Smooth muscle cell (in vitro differentiated cells): ENCODE data around the gene CASTOR2. TPM values are rescaled to one million over a fixed set of nuclear protein-coding genes. Genes with fewer than 3 reads are reported as not detected.

Source experiments
- DNase-seq: peaks from one replicate; lab custom pipeline; 2025; ENCODE audit not compliant: unreplicated experiment; lab: John Stamatoyannopoulos, UW
- H2AFZ ChIP-seq: fragments of 200-600 bp; sonication (generic); 2 replicates; pipeline ENCODE4 v1.6.0; 2016; ENCODE audit warnings: antibody characterized with exemption, low read depth, mild to moderate bottlenecking
- H3F3A ChIP-seq: fragments of 200-600 bp; sonication (generic); 2 replicates; pipeline ENCODE4 v1.6.0; 2017; ENCODE audit warnings: antibody characterized with exemption, low read depth
- H3K27ac ChIP-seq: fragments of 200-600 bp; sonication (generic); 2 replicates; pipeline ENCODE4 v1.5.1; 2016; ENCODE audit warnings: low read depth, mild to moderate bottlenecking
- H3K27me3 ChIP-seq: fragments of 200-600 bp; sonication (generic); 2 replicates; pipeline ENCODE4 v1.6.1; 2016; ENCODE audit warnings: low read depth, mild to moderate bottlenecking
- H3K36me3 ChIP-seq: fragments of 200-600 bp; sonication (generic); 2 replicates; pipeline ENCODE4 v1.5.1; 2016; ENCODE audit warnings: low read depth
- H3K4me1 ChIP-seq: fragments of 200-600 bp; sonication (generic); 2 replicates; pipeline ENCODE4 v1.5.1; 2016; ENCODE audit warnings: low read depth
- H3K4me2 ChIP-seq: fragments of 200-600 bp; sonication (generic); 2 replicates; pipeline ENCODE4 v1.6.0; 2016; ENCODE audit warnings: mild to moderate bottlenecking
- H3K4me3 ChIP-seq: fragments of 200-600 bp; sonication (generic); 2 replicates; pipeline ENCODE4 v1.5.1; 2016; ENCODE audit warnings: mild to moderate bottlenecking
- H3K79me2 ChIP-seq: fragments of 200-600 bp; sonication (generic); 2 replicates; pipeline ENCODE4 v1.6.0; 2016; ENCODE audit warnings: low read depth, mild to moderate bottlenecking
- H3K9ac ChIP-seq: fragments of 200-600 bp; sonication (generic); 2 replicates; pipeline ENCODE4 v1.6.0; 2016; ENCODE audit warnings: low read depth
- H3K9me3 ChIP-seq: fragments of 200-600 bp; sonication (generic); replicated peaks from 2 replicates; pipeline ENCODE4 v1.5.1; 2016; ENCODE audit warnings: low read depth
- H4K20me1 ChIP-seq: fragments of 200-600 bp; sonication (generic); 2 replicates; pipeline ENCODE4 v1.6.0; 2016; ENCODE audit warnings: low read depth
- CTCF ChIP-seq: fragments of 200-600 bp; sonication (generic); IDR thresholded peaks from 2 replicates; pipeline ENCODE4 v1.5.1; 2017; ENCODE audit warnings: borderline replicate concordance, mild to moderate bottlenecking, antibody characterized with exemption; ENCODE audit not compliant: insufficient read depth, poor library complexity, severe bottlenecking
- WGBS: methylation state at CpG from one replicate; pipeline ENCODE4 v1.1.7; 2016; ENCODE audit warnings: low lambda C conversion rate; 5-methylcytosine and 5-hydroxymethylcytosine counted together
- polyA plus RNA-seq: library from polyadenylated mRNA; unstranded; fragments of >200 nt; fragmentation: Nextera tagmentation; extraction: Ambion mirVana; gene quantifications from 2 replicates; pipeline ENCODE4 v1.2.1, GENCODE V29; 2016
- total RNA-seq: library from RNA; depleted of rRNA; stranded (reverse); fragments of >200 nt; gene quantifications from 2 replicates; pipeline ENCODE4 v1.2.3, GENCODE V29; 2014

Gene CASTOR2
- total and polyA plus RNA-seq, 2 experiments from 2014 or later: 4.3 to 11.4 TPM

GRCh38 chr7:75019800-75020199, 55.3 kb downstream of the CASTOR2 start:
- no peak overlapping the region for H3K27ac ChIP-seq
- H2AFZ ChIP-seq: no peak overlapping the region
- no peaks in the 10 kb centered on the region for H4K20me1 ChIP-seq
- H3K4me1 ChIP-seq: no peaks in the 10 kb centered on the region
- TF ChIP-seq CTCF: no peak
- H3K9me3 ChIP-seq: no peaks in the 10 kb centered on the region
- WGBS: 99% methylated on average over 14 of the region's 14 CpGs
- no peaks in the 10 kb centered on the region for H3K79me2 ChIP-seq
- no peak overlapping the region for H3K4me2 ChIP-seq
- no peaks in the 10 kb centered on the region for H3F3A ChIP-seq
- H3K36me3 ChIP-seq: no peaks in the 10 kb centered on the region
- no peak for DNase-seq
- H3K9ac ChIP-seq: no peak overlapping the region
- no peak overlapping the region for H3K4me3 ChIP-seq
- no peaks in the 10 kb centered on the region for H3K27me3 ChIP-seq

GRCh38 chr7:75024922-75025321, 60.4 kb downstream of the CASTOR2 start:
- no peak for TF ChIP-seq CTCF
- Histone ChIP-seq H4K20me1 (no peaks in the 10 kb centered on the region), H3K27me3 (no peaks in the 10 kb centered on the region), H3K27ac (no peak overlapping the region), H3K4me1 (no peaks in the 10 kb centered on the region), H3F3A (no peaks in the 10 kb centered on the region), H3K9me3 (no peaks in the 10 kb centered on the region), H3K4me3 (no peak overlapping the region), H2AFZ (no peak overlapping the region), H3K4me2 (no peak overlapping the region), H3K36me3 (no peaks in the 10 kb centered on the region), H3K79me2 (no peaks in the 10 kb centered on the region), H3K9ac (no peak overlapping the region)
- DNase-seq: no peak
- 91% methylated on average over 16 of the region's 17 CpGs for WGBS

- Histone ChIP-seq H3K9me3 (no peaks in the 10 kb centered on the region), H3K27me3 (no peaks in the 10 kb centered on the region), H3F3A (no peaks in the 10 kb centered on the region), H2AFZ (no peak overlapping the region), H3K4me1 (no peaks in the 10 kb centered on the region), H3K4me3 (no peak overlapping the region), H3K79me2 (no peaks in the 10 kb centered on the region), H3K27ac (no peak overlapping the region), H3K4me2 (no peak overlapping the region), H4K20me1 (no peaks in the 10 kb centered on the region), H3K9ac (no peak overlapping the region), H3K36me3 (no peaks in the 10 kb centered on the region)
- no peak for TF ChIP-seq CTCF
- DNase-seq: no peak
- WGBS: 89% methylated on average over 9 of the region's 9 CpGs
Observed at GRCh38 chr7:75028299-75028698, 63.8 kb downstream of the CASTOR2 start.

GRCh38 chr7:75033064-75033463, 68.6 kb downstream of the CASTOR2 start:
- no peaks in the 10 kb centered on the region for H3K36me3 ChIP-seq
- DNase-seq: no peak
- 85% methylated on average over 8 of the region's 8 CpGs for WGBS
- H3K27ac ChIP-seq: no peak overlapping the region
- no peaks in the 10 kb centered on the region for H3K27me3 ChIP-seq
- H3K4me1 ChIP-seq: no peaks in the 10 kb centered on the region
- H4K20me1 ChIP-seq: no peaks in the 10 kb centered on the region
- H3K79me2 ChIP-seq: no peaks in the 10 kb centered on the region
- H3K9me3 ChIP-seq: no peaks in the 10 kb centered on the region
- no peak overlapping the region for H3K4me3 ChIP-seq
- H2AFZ ChIP-seq: no peak overlapping the region
- no peak overlapping the region for H3K9ac ChIP-seq
- H3K4me2 ChIP-seq: no peak overlapping the region
- no peaks in the 10 kb centered on the region for H3F3A ChIP-seq
- no peak for TF ChIP-seq CTCF
